Ishikawa (cell line): ENCODE data around the gene USP7.

Source experiments
- CEBPB ChIP-seq: IDR thresholded peaks from 2 replicates; pipeline ENCODE4 v1.6.1; 2012
- CREB1 ChIP-seq: IDR thresholded peaks from 2 replicates; pipeline ENCODE4 v1.6.1; 2012; ENCODE audit warnings: low read depth
- EP300 ChIP-seq: IDR thresholded peaks from 2 replicates; pipeline ENCODE4 v1.6.1; 2012; ENCODE audit warnings: borderline replicate concordance
- NFIC ChIP-seq: IDR thresholded peaks from 2 replicates; pipeline ENCODE4 v1.6.1; 2012
- RAD21 ChIP-seq: IDR thresholded peaks from 2 replicates; pipeline ENCODE4 v1.6.1; 2012; ENCODE audit warnings: low read depth
- TAF1 ChIP-seq: IDR thresholded peaks from 2 replicates; pipeline ENCODE4 v1.6.1; 2012; ENCODE audit warnings: low read depth, mild to moderate bottlenecking
- YY1 ChIP-seq: IDR thresholded peaks from 2 replicates; pipeline ENCODE4 v1.6.1; 2012; ENCODE audit warnings: low read depth
- TF ChIP-seq, protein P1 (sequence below): IDR thresholded peaks from 2 replicates; pipeline ENCODE4 v1.6.1; 2012; ENCODE audit warnings: low read depth, mild to moderate bottlenecking

- TF ChIP-seq EP300 (no peak), NFIC (no peak), RAD21 (no peak), CREB1 (no peak), YY1 (no peak), TAF1 (no peak), CEBPB (no peak)
- TF ChIP-seq, protein P1, sequence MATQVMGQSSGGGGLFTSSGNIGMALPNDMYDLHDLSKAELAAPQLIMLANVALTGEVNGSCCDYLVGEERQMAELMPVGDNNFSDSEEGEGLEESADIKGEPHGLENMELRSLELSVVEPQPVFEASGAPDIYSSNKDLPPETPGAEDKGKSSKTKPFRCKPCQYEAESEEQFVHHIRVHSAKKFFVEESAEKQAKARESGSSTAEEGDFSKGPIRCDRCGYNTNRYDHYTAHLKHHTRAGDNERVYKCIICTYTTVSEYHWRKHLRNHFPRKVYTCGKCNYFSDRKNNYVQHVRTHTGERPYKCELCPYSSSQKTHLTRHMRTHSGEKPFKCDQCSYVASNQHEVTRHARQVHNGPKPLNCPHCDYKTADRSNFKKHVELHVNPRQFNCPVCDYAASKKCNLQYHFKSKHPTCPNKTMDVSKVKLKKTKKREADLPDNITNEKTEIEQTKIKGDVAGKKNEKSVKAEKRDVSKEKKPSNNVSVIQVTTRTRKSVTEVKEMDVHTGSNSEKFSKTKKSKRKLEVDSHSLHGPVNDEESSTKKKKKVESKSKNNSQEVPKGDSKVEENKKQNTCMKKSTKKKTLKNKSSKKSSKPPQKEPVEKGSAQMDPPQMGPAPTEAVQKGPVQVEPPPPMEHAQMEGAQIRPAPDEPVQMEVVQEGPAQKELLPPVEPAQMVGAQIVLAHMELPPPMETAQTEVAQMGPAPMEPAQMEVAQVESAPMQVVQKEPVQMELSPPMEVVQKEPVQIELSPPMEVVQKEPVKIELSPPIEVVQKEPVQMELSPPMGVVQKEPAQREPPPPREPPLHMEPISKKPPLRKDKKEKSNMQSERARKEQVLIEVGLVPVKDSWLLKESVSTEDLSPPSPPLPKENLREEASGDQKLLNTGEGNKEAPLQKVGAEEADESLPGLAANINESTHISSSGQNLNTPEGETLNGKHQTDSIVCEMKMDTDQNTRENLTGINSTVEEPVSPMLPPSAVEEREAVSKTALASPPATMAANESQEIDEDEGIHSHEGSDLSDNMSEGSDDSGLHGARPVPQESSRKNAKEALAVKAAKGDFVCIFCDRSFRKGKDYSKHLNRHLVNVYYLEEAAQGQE = no peak
Observed at GRCh38 chr16:8882041-8882617, 81.6 kb downstream of the USP7 start, which contains the start of gene LITAFD.
